GM21576 (cell line): ENCODE data around the gene AGPS.
"Not testable (repeated sequence)": the region's sequence is repeated elsewhere in the genome, so short reads cannot be mapped to it uniquely, and the experiment has no call there.

Experiments used
- ATAC-seq: cut with Tn5 transposase; IDR thresholded peaks from one replicate; pipeline ENCODE4 v1.9.1; 2021; ENCODE audit warnings: mild to moderate bottlenecking, moderate library complexity; ENCODE audit not compliant: unreplicated experiment

AGPS gene

GRCh38 chr2:177547772-177548171 lies 155.2 kb downstream of the AGPS start:
- no peak for ATAC-seq

GRCh38 chr2:177548636-177549035 lies 156.1 kb downstream of the AGPS start:
- ATAC-seq: no peak

GRCh38 chr2:177549171-177549570 lies 156.6 kb downstream of the AGPS start:
- no peak for ATAC-seq

- ATAC-seq: no peak
These were observed 158.0 kb downstream of the AGPS start for GRCh38 chr2:177550264-177551200.

GRCh38 chr2:177551360-177551759 lies 158.8 kb downstream of the AGPS start:
- not testable (repeated sequence) for ATAC-seq

- no peak for ATAC-seq
These were observed 159.4 kb downstream of the AGPS start for GRCh38 chr2:177551989-177552421.

- ATAC-seq: peak; percentile 94
These were observed 160.0 kb downstream of the AGPS start for GRCh38 chr2:177552422-177553175.

GRCh38 chr2:177553176-177553884 lies 160.8 kb downstream of the AGPS start:
- no peak for ATAC-seq

GRCh38 chr2:177554365-177554764 lies 161.8 kb downstream of the AGPS start:
- ATAC-seq: no peak

- ATAC-seq: no peak
These were observed 163.6 kb downstream of the AGPS start for GRCh38 chr2:177556153-177556552.

GRCh38 chr2:177557794-177558193 lies 165.2 kb downstream of the AGPS start:
- no peak for ATAC-seq

- no peak for ATAC-seq
These were observed 167.1 kb downstream of the AGPS start for GRCh38 chr2:177559638-177560037.

- no peak for ATAC-seq
These were observed 175.8 kb downstream of the AGPS start for GRCh38 chr2:177568390-177568789.

GRCh38 chr2:177568893-177569292 lies 176.3 kb downstream of the AGPS start:
- no peak for ATAC-seq

GRCh38 chr2:177572236-177572671 lies 179.7 kb downstream of the AGPS start:
- ATAC-seq: no peak

- no peak for ATAC-seq
These were observed 180.5 kb downstream of the AGPS start for GRCh38 chr2:177573120-177573519.

GRCh38 chr2:177574356-177574755 lies 181.8 kb downstream of the AGPS start:
- no peak for ATAC-seq

GRCh38 chr2:177575358-177575757 lies 182.8 kb downstream of the AGPS start:
- no peak for ATAC-seq

- ATAC-seq: no peak
These were observed 184.5 kb downstream of the AGPS start for GRCh38 chr2:177577075-177577474.

- ATAC-seq: no peak
These were observed 185.9 kb downstream of the AGPS start for GRCh38 chr2:177578454-177578853.

GRCh38 chr2:177579486-177580036 lies 187.0 kb downstream of the AGPS start:
- ATAC-seq: no peak
